SHP77 treated with DMSO at 0.1 percent for 48 hours (cell line): Measurements from ENCODE around the gene MAPRE2.

Source experiments
- DNase-seq: peaks from one replicate; lab custom pipeline; 2025; lab: John Stamatoyannopoulos, UW

Gene MAPRE2

DNA sequence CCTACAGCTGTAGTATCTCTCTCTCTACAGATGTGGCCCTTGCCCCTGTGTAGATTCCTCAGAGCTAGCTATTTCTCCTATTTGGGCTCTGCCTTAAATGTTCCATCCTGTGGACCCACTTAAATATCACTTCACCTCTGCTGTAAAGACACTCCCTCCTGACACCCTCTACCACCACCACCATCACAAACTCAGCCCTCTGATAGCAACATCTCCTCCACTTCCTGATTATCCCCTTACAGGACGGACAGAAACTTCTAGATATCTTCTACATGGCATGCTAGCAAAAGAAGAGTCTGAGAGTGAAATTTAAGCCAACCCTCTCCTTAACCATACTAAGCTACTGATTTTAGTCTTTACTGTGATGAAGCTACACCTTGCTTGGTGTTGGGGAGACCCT, 3.2 kb upstream of the MAPRE2 start:
- no peak for DNase-seq

DNA sequence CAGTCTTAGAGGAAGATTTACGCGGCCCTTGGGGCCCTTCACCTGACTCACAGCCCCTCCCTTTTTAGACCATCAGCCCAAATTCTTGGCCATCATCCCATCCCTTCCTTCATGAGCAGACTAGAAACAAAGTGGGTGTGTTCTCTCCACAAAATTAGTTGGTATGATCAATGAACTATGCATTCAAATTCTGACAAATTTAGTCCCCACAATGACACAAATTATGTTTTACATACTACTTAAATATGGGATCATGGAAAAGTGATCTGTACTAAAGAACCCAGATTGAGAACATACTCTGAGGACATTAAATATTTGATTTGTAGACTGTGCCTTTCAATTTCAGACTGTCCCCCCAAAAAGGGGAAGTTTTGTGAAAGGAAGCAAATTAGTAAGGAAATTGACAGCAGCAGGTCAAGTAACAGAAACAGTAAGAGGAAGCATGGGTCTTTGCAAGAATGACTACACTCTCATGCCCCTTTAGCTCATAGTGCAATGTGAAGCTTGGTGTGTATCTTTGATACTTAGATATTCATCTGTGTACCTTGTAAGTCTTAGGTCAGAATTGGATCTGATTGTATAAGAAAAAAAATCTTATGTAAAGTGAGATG, 2.2 kb upstream of the MAPRE2 start:
- DNase-seq: no peak

DNA sequence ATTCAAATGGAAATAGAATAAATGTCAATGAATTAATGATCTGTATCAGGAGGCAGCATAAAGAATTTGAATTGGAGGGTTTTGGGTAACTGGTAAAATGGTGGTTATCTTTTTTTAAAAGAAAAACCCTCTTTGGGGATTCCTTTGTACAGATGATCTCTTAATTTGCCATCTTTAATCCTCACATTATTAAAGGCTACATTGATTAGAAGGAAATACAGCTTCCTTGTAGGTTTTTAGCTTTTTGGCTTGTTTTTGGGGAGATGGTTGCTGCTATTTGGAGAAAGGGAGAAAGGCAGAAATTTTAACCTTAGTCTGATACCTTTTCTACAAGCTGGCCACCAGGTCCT, 600 bp upstream of the MAPRE2 start:
- peak; percentile 28 for DNase-seq

DNA sequence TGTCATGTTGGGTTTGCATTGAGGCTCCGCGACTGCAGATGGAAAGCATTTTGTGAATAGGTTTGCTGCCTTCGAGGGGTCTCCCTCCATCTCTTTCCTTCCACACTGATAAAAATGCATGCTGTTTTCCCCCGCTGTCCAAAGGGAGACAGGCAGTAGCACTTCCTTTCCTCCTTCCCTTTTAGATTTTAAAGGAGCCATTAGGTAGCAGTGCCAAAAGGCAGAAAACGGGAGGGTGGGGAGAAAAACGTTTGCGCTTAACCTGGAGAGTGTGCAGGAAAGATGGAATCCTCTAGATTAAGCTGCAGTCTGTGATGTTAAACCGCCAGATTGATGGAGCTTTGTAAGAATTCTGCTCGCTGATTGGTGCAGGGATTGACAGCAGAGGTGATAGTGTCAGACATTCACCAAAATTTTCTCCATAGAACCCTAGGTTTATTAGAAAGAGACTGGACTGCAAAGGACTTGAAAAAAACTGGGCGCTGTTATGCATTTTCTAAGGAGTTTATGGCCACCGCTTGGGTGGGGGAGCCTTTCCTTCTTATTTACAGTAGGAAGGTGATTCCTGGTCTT, 688 bp downstream of the MAPRE2 start:
- DNase-seq: no peak

DNA sequence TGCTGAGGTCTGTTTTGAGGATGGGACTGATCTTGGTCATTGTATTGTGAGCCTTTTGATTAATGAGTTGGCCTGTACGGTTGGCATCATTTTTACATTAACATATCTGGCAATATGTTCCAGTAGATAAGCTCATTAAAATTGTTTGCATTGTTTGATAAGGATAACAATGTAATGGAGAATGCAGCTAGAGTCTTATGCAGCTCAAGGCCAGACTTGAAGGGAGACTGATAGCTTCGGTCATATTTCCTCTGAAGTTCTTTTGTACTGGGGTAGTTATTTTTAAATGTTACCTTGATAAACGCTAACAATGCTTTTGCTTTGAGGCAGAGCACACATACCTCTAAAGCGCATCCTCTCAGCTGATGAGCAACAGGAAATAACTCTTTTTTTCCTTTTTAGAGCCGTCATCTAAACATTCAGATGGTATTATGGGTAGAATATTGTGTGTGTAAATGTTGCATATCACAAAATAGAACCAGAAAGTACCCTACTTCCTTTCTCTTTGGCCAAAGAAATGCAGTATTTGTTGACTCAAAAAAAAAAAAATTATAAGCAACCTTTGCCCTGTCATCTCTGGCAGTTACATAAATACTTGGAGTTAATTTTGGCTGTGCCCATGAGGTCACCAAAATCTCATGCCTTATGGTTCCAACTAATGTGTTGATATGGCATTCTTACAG, 1.3 kb downstream of the MAPRE2 start:
- DNase-seq: no peak

DNA sequence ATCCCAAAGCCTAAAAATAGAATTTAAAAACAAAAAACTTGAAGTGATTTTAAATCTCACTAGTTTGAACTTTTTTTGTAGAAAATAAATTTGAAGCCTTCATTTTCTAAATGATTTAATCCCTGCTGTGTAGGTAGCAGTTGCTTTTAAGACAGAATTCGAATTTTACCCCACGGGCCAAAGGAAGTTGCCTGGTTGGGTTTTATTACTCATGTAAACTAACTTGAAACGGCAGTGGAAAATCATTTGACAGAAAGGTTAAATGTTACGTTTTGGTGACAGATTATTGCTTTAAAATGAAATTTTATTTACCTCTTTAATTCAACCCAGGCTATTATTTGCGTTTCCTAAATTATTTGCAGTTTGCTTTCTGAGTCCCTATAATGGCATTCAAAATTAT, 2.0 kb downstream of the MAPRE2 start:
- DNase-seq: no peak

DNA sequence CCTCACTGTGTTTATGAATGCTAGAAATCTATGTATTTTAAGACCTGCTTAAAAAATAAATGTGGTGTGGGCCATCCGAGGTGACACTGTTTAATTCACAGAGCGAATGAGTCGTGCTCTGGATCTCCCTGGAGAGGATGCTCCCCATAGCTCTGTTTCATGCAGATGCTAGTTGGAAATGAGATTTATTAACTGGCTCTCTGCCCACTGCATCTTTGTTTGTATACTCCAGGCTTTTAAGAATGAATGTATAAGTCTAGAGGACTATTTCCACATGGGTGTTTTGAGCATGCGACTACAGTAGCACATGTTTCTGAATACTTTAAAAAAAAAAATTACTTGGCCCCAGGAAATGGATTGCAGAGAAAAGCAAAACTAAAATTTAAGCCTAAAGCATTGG, 3.9 kb downstream of the MAPRE2 start:
- peak; percentile 32 for DNase-seq

DNA sequence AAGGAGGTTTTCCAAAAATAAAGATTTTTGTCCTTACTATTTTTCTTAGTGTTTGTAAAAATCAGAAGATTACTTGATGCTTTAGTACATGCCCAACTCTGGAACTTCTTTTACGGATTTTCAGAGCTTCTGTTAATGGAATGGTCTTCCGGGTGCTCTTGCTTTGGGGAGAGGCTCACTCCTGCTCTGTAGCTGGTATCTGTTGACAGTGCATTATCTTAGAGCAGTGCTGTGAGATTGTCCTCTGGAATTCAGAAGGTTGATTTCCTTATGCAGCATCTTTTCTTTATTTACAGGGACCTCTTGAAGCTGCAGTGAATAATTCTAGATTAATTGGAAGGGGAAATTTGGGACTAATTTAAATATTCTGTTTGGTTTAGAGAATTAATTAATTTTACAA, 4.6 kb downstream of the MAPRE2 start:
- DNase-seq: no peak

DNA sequence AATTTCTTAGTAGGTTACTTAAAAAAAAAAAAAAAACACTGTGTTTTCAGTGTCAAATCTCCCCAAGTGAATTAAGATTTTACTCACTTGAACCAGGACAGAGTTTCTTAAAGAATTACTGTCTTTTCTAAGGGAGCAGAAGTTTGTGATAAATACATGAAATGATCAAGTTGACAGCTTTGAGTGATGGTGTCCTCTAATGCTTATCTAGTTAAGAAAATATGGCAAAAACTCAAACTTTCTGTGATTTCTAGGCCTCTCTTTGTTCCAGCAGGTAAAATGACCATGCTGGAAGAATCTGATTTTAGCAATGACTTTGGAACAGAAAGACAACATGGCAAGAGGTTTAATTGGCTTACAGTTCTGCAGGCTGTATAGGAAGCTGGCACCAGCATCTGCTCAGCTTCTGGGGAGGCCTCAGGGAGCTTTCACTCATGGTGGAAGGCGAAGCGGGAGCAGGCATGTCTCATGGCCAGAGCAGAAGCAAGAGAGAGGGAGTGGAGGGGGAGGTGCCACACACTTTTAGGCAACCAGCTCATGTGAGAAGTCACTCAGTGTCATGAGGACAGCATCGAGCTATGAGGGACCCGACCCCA, 6.6 kb downstream of the MAPRE2 start:
- DNase-seq: no peak

DNA sequence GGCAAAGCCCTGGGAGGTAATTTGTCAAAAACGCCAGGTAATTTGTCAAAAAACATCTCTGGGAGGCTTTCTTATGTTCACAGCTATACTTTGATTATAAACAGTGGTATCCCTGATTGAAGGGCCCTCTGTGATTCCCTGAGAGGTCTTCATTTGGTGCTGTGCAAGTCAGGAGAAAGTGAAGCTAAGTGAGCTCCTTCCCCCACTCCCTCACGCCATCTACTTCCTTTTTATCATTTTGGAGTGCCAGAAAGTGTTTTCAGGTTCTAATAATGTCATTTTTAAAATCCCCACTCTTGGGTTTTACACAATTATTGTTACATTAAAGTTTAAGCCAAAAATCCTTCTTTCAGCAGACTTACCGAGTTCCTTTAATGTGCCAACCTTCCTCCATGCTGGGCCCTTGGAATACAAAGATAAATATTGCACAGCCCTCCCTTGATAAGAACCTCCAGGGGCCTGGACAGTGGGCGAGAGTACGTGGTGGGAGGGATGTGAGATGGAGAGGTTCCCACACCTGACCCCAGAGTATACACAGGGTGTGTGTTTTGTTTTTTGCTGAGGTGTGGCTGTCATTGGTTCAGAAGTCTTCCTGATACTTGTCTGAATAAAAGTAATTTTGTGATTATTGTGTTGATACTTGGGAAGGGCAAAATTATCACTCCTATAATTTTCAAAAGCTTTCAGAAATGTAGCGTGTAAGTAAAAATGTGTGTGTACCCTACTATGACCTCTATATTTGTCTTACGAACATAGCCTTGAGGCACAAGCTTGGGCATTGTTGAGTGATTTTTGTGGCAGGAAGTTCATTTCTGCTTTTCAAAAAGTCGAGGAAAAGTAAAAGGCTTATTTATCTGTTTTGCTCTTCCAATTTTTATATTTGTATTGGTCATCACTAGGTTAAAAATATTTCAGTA, 8.2 kb downstream of the MAPRE2 start:
- no peak for DNase-seq

DNA sequence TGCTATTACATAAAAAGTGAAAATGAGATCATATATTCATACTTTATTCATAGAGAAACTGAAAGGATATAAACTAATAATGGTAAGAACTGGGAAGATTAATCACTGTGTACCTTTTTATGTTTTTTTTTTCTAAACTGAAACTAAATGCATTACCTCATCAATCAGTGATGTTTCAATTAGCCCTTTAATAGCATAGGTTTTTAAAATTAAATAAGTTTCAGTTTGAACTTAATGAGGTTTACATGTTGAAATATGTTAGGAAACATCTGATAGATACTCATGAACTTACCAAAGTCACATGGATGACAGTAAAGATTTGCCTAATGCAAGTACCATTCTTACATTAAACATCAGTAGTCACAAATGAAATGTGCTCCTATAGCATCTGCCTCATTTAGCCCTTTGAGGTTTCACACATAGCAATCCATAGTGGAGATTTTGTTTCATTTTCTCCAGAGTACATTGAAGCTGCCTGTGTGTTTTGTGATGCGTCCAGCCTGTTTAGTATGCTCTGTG, 8.9 kb downstream of the MAPRE2 start:
- DNase-seq: no peak

DNA sequence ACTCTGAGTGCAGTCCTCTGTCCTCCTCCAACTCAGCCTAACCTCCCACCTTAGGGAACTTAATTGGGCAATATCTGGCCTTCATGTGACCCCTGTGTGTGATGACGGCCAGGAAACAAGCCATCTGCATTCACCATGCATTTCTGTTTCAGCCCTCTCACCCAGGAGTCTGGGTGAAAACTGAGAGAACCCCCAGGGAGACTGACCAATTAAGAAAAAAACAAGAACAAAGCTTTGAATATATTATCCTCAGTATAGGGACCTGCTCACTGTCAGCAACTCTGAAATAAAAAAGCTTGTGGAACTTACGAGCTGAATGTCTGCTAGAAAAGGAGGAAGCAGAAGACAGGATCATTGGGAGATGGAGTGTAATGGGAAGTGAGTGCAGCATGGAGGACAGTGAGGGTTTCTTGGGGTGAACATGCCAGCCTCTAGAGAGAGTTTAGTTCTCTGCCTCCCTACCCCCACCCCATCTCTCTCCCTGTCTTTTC, 9.5 kb downstream of the MAPRE2 start:
- no peak for DNase-seq

DNA sequence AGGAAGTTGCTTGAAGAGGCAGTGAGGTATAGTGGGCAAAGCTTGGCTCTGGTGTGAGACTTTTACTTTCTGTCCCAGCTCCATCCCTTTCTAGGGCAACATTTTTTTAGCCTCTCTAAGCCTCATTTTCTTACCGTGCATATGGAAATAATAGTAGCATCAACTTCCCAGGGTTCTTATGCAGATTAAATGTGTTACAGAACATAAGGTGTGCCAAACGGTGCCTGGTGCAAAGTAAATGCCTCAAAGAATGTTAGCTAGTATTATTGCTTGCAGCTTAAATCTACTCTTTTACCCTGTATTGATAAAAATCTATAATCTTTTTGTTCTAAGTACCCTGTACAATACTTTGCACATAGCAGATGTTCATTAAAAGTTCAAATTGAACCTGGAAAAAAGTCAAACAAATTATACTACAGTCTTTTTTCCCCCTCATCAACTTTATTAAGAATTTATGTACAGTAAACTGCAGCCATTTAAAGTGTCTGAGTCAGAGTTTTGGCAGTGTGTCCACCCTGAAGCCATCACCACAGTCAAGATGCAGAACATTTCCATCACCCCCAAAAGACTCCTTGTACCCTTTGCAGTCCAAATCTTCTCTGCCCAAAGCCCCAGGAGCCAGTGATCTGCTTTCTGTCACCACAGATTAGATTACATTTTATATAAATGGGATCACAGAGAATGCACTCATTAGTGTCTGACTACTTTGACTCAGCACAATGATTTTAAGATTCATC, 10.6 kb downstream of the MAPRE2 start:
- DNase-seq: no peak

DNA sequence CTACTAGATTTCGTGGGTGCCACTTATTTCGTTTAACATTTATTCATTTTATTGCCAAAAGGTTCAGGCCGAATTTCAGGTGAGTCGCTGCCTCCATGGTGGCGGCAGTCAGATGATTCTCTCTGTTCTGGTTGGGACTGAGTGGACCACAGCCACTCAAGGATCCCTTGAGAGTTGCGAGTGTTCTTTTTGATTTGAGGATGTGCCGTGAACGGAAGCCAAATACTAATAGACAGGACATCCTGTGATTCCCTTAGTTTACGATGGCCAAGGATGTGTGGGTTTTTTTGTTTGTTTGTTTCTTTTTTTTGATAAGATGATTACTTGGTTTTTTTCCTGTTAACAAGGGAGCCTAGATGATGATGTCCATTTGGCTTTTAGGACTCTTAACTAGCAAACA, 13.2 kb downstream of the MAPRE2 start:
- DNase-seq: no peak

DNA sequence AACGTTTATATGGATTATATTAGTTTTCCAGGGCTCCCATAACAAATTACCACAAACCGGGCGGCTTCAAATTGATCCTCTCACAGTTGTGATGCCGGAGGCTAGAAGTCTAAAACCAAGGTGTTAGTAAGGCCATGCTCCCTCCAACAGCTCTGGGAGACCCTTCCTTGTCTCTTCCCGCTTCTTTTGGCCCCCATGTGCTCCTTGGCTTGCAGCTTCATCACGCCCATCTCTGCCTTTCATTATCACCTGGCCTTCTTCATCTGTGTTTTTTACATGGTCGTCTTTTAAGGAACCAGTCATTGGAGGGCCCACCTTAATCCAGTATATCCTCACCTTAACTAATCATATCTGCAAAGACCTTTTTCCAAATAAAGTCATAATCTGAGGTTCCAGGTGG, 13.9 kb downstream of the MAPRE2 start:
- no peak for DNase-seq

DNA sequence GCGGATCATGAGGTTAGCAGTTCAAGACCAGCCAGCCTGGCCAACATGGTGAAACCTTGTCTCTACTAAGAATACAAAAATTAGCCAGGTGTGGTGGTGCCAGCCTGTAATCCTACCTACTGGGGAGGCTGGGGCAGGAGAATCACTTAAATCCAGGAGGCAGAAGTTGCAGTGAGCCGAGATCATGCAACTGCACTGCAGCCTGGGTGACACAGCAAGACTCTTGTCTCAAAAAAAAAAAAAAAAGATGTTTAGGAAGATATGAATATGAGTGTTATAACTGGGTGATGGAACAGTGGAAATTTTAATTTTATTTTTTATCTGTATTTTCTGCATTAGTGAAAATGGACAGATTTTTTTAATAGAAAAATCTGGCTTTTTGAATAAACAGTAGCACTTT, 14.5 kb downstream of the MAPRE2 start:
- DNase-seq: no peak

DNA sequence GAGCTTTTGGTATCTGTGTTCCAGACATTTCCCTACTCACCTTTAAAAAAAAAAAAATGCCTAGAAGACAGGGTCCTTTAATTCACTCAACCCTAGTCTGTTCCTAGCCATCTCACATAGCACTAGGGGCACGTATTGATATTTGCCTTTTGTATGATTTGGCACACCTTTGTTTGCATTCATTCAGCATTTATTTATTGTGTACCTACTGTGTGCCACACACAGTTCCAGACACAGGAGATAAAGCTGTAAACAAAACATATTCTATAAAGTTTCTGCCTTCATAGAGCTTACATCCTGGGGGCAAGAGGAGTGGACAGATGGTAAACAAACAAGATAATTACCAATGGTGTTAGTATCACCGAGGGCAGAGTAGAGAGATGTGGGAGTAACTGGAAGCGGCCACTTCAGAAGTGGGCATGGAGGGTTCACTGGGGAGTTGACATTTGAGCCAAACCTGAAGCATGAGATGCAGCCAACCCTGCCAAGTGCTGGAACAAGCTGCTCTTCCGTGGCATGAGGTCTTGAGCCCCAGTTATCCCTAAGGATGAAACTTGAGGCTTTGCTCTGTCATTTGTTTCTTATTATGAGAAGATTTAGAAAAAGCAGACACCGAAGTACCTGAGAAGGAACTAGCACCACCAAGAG, 18.2 kb downstream of the MAPRE2 start:
- DNase-seq: no peak

DNA sequence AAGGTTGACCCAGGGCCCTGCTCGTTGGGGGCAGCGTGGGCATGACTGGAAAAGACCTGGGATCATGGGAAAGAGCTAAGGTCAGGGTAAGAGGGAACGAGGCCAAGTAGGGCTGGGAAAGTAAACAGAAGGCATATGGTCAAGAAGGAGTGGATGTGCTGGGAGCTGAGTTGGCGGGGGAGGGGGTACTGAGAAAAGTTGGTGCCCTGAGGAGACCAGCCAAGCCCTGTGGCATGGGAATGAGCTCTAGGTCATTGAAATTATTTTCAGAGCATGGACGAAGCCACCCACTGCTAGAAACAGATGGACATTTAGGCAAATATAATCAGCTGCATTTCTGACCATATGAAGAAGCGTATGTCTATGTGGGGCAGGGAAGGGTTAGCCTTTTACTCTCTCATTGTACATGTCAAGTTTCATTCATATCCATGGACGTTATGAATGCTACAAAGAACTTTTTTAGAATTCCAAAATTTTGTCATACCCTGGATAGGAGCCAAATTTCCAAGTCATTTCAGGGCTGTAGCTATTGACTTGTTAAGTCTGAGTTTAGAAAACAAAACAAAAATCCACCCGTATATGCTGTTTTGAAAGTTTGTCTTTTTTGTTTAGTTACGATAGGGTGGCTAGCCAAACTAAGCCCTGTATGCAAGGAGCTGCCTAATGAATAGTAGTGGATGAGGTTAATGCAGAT, 19.1 kb downstream of the MAPRE2 start:
- no peak for DNase-seq

DNA sequence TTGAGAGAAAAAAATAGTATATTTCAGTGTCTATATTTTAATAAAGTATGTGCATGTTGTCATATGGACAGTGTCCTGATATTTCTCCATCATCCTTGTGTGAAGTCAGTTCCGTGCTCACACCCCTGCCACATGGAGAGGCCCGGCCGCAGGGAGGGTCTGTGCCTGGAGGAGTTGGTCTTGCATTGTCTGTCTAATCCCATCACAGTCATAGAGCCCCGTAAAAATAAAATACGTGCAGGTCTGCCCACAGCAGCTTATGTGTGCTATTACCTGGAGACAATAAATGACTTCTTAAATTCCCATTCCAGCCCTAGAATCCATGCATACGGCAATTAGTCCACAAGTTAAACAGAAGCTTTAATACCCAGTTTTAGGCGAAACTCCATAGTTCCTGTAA, 20.1 kb downstream of the MAPRE2 start:
- no peak for DNase-seq

DNA sequence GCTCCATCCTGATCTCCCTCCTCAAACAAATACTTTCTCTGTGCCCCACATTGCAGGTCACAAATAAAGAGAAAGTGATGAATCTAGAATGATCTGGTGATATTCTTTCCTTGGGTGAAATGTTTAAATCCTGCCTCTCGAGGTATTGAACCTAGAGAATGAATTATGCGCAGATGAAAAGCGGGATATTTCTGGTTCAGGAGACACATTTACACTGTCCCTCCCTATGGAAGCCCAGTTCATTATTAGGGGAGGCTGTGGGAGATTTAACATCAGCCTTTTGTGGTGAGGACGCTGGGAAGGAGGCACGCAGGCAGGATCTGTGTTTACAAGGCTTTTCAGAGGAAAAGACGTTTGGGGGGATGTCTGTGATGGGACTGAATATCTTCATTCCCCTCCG, 20.6 kb downstream of the MAPRE2 start:
- no peak for DNase-seq
